ENCODE results near the gene MSRB3. TPM values are rescaled to one million over a fixed set of nuclear protein-coding genes. Genes with fewer than 3 reads are reported as not detected.
"Not testable (repeated sequence)": the region's sequence is repeated elsewhere in the genome, so short reads cannot be mapped to it uniquely, and the experiment has no call there.

The MSRB3 gene
- polyA plus RNA-seq, 1 donor (not counting 4 experiments of a cell fraction or from before 2014, with no cell fraction given), result 12.3 TPM

DNA sequence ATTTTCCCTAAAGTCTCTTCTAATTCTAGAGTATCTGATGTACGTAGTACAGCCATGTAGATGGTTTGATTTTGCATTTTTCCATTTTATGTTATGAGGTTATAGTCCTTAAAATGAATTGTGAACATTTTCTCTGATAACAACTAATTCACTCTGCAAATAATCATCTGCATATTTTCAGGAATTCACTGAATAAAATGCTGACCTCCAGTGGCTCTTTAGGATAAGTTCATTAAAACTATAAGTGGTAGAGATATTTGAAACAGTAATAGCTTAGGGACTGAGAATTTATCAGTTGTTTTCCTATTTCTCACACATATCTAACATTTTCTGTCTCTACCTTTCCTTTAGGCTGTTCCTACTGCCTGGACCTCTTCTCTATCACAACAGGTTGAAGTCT, 4.4 kb downstream of the MSRB3 start:
- FAIRE-seq (no peak), DNase-seq (ENCODE audit: low read depth, low spot score) (no peak)
- no peak for TF ChIP-seq EZH2 (IDR thresholded peaks at IDR 0.05; ENCODE audit: low read length)
- TF ChIP-seq, protein P1, sequence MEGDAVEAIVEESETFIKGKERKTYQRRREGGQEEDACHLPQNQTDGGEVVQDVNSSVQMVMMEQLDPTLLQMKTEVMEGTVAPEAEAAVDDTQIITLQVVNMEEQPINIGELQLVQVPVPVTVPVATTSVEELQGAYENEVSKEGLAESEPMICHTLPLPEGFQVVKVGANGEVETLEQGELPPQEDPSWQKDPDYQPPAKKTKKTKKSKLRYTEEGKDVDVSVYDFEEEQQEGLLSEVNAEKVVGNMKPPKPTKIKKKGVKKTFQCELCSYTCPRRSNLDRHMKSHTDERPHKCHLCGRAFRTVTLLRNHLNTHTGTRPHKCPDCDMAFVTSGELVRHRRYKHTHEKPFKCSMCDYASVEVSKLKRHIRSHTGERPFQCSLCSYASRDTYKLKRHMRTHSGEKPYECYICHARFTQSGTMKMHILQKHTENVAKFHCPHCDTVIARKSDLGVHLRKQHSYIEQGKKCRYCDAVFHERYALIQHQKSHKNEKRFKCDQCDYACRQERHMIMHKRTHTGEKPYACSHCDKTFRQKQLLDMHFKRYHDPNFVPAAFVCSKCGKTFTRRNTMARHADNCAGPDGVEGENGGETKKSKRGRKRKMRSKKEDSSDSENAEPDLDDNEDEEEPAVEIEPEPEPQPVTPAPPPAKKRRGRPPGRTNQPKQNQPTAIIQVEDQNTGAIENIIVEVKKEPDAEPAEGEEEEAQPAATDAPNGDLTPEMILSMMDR (optimal IDR thresholded peaks at IDR 0.05 in 1 of 3, IDR thresholded peaks at IDR 0.05 in 1 of 3, conservative IDR thresholded peaks at IDR 0.05 in 1 of 3; ENCODE audit: extremely low read depth in 1 of 3, insufficient read depth in 2 of 3, low read length in 3 of 3), result no peak
- H3K9me1 ChIP-seq (ENCODE audit: control insufficient read depth, extremely low read depth, insufficient read depth, low read length), result no peaks in the 10 kb centered on the region
- H3K4me2 ChIP-seq (ENCODE audit: control insufficient read depth, extremely low read depth, insufficient read depth, low read depth, low read length), result no peak overlapping the region
- H3K27me3 ChIP-seq (ENCODE audit: control insufficient read depth, extremely low read depth, insufficient read depth, low read length), result peaks cover 11% of the 10 kb centered on the region
- H3K4me1 ChIP-seq (ENCODE audit: control insufficient read depth, extremely low read depth, insufficient read depth, low read length), result no peaks in the 10 kb centered on the region
- no peak overlapping the region for H2AFZ ChIP-seq (ENCODE audit: control insufficient read depth, low read length)
- dilution Hi-C loops (cut with MboI; ENCODE audit: extremely low pct_ligation_motif_present, low sequenced_read_pairs), result no loop called here
- no peaks in the 10 kb centered on the region for H3K36me3 ChIP-seq (ENCODE audit: control insufficient read depth in 2 of 2, extremely low read depth in 1 of 2, insufficient read depth in 2 of 2, low read length in 2 of 2)
- no peaks in the 10 kb centered on the region for H3K79me2 ChIP-seq (ENCODE audit: control insufficient read depth, insufficient read depth, low read length)
- H4K20me1 ChIP-seq (ENCODE audit: control insufficient read depth, extremely low read depth, insufficient read depth, low read length), result no peaks in the 10 kb centered on the region
- no peak overlapping the region for H3K9ac ChIP-seq (ENCODE audit: control insufficient read depth, extremely low read depth, insufficient read depth, low read length)
- no peaks in the 10 kb centered on the region for H3K9me3 ChIP-seq (ENCODE audit: control insufficient read depth, low read depth, low read length)
- H3K4me3 ChIP-seq (ENCODE audit: control insufficient read depth in 2 of 3, extremely low read depth in 1 of 3, insufficient read depth in 2 of 3, low read depth in 1 of 3, low read length in 3 of 3), result no peak overlapping the region
- H3K27ac ChIP-seq (ENCODE audit: control insufficient read depth, insufficient read depth, low read length), result no peak overlapping the region

DNA sequence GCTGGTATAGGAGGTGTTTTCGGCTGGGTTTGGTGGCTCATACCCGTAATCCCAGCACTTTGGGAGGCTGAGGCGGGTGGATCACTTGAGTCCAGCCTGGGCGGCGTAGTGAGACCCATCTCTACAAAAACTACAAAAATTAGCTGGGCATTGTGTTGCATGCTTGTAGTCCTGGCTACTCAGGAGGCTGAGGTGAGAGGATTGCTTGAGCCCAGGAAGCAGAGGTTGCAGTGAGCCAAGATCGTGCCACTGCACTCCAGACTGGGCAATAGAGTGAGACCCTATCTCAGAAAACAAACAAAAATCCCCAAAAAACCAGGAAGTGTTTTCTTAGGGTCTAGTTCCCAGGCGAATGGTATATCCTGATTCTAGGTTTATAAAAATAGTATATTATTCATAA, 7.0 kb downstream of the MSRB3 start:
- H3K4me2 ChIP-seq (ENCODE audit: control insufficient read depth, extremely low read depth, insufficient read depth, low read depth, low read length); H3K9me1 ChIP-seq (ENCODE audit: control insufficient read depth, extremely low read depth, insufficient read depth, low read length); H3K4me3 ChIP-seq (ENCODE audit: control insufficient read depth in 2 of 3, extremely low read depth in 1 of 3, insufficient read depth in 2 of 3, low read depth in 1 of 3, low read length in 3 of 3); H3K27me3 ChIP-seq (ENCODE audit: control insufficient read depth, extremely low read depth, insufficient read depth, low read length); dilution Hi-C loops (cut with MboI; ENCODE audit: extremely low pct_ligation_motif_present, low sequenced_read_pairs); FAIRE-seq; H3K9ac ChIP-seq (ENCODE audit: control insufficient read depth, extremely low read depth, insufficient read depth, low read length); H3K79me2 ChIP-seq (ENCODE audit: control insufficient read depth, insufficient read depth, low read length); DNase-seq (ENCODE audit: low read depth, low spot score); H2AFZ ChIP-seq (ENCODE audit: control insufficient read depth, low read length); H3K36me3 ChIP-seq (ENCODE audit: control insufficient read depth in 2 of 2, extremely low read depth in 1 of 2, insufficient read depth in 2 of 2, low read length in 2 of 2); H3K4me1 ChIP-seq (ENCODE audit: control insufficient read depth, extremely low read depth, insufficient read depth, low read length); H3K27ac ChIP-seq (ENCODE audit: control insufficient read depth, insufficient read depth, low read length); H3K9me3 ChIP-seq (ENCODE audit: control insufficient read depth, low read depth, low read length); H4K20me1 ChIP-seq (ENCODE audit: control insufficient read depth, extremely low read depth, insufficient read depth, low read length): not testable (repeated sequence)

DNA sequence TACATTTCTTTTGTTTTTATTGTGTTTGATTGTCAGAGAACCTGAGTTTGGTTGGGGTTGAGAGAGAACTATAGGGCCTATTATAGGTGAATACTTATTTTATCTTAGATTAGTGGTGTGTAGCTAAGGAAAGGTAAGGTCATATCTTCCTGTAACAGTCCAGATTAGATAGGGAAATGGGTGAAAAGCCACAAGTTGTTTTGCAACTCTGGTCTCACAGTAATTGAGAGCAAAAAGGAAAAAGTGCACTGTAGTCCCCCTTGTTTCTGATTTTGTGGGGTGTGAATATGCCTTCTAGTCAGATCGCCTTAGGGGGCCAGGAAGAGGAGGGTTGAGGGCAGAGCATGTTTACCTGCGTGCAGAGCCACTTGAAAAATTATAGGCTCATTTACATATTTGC, 8.9 kb downstream of the MSRB3 start:
- Histone ChIP-seq H3K9me1 (ENCODE audit: control insufficient read depth, extremely low read depth, insufficient read depth, low read length) (no peaks in the 10 kb centered on the region), H3K9me3 (ENCODE audit: control insufficient read depth, low read depth, low read length) (no peaks in the 10 kb centered on the region), H3K4me1 (ENCODE audit: control insufficient read depth, extremely low read depth, insufficient read depth, low read length) (no peaks in the 10 kb centered on the region), H2AFZ (ENCODE audit: control insufficient read depth, low read length) (no peak overlapping the region), H3K79me2 (ENCODE audit: control insufficient read depth, insufficient read depth, low read length) (no peaks in the 10 kb centered on the region), H4K20me1 (ENCODE audit: control insufficient read depth, extremely low read depth, insufficient read depth, low read length) (no peaks in the 10 kb centered on the region), H3K36me3 (ENCODE audit: control insufficient read depth in 2 of 2, extremely low read depth in 1 of 2, insufficient read depth in 2 of 2, low read length in 2 of 2) (no peaks in the 10 kb centered on the region), H3K4me2 (ENCODE audit: control insufficient read depth, extremely low read depth, insufficient read depth, low read depth, low read length) (no peak overlapping the region), H3K9ac (ENCODE audit: control insufficient read depth, extremely low read depth, insufficient read depth, low read length) (no peak overlapping the region), H3K4me3 (ENCODE audit: control insufficient read depth in 2 of 3, extremely low read depth in 1 of 3, insufficient read depth in 2 of 3, low read depth in 1 of 3, low read length in 3 of 3) (no peak overlapping the region), H3K27me3 (ENCODE audit: control insufficient read depth, extremely low read depth, insufficient read depth, low read length) (peaks cover 13% of the 10 kb centered on the region), H3K27ac (ENCODE audit: control insufficient read depth, insufficient read depth, low read length) (no peak overlapping the region)
- dilution Hi-C loops (cut with MboI; ENCODE audit: extremely low pct_ligation_motif_present, low sequenced_read_pairs), result no loop called here
- no peak for DNase-seq (ENCODE audit: low read depth, low spot score)
- FAIRE-seq, result no peak
- TF ChIP-seq EZH2 (IDR thresholded peaks at IDR 0.05; ENCODE audit: low read length), result no peak
- TF ChIP-seq, protein P1 (optimal IDR thresholded peaks at IDR 0.05 in 1 of 3, IDR thresholded peaks at IDR 0.05 in 1 of 3, conservative IDR thresholded peaks at IDR 0.05 in 1 of 3; ENCODE audit: extremely low read depth in 1 of 3, insufficient read depth in 2 of 3, low read length in 3 of 3), result no peak
